AG04449 (cell line): ENCODE data around the gene CCL19.
"Not testable (repeated sequence)": the region's sequence is repeated elsewhere in the genome, so short reads cannot be mapped to it uniquely, and the experiment has no call there.

ENCODE experiments used
- CTCF ChIA-PET: fragments of 350-600 bp; formaldehyde crosslinking; extraction: SDS; loops from one replicate; lab custom pipeline; 2021; ENCODE audit warnings: antibody characterized with exemption; lab: Yijun Ruan, JAX
- POLR2A ChIA-PET: fragments of 400-600, 350-600 bp; formaldehyde crosslinking; extraction: SDS; loops from one replicate; lab custom pipeline; 2020; ENCODE audit warnings: antibody characterized with exemption, inconsistent platforms; lab: Yijun Ruan, JAX
- DNase-seq: peaks from one replicate; pipeline ENCODE4 v3.0.0-alpha.2; 2010; ENCODE audit warnings: low read depth, low spot score
- H3K4me3 ChIP-seq: 2 replicates; pipeline ENCODE4 v1.5.1; 2011; ENCODE audit warnings: low read depth, mild to moderate bottlenecking, control low read depth, low read length
- CTCF ChIP-seq: IDR thresholded peaks from one replicate; pipeline ENCODE4 v1.5.1; 2011; ENCODE audit warnings: mild to moderate bottlenecking, moderate library complexity, low read length, control low read depth, inconsistent platforms; ENCODE audit not compliant: insufficient read depth; ENCODE audit errors: missing control alignments

Gene CCL19

DNA sequence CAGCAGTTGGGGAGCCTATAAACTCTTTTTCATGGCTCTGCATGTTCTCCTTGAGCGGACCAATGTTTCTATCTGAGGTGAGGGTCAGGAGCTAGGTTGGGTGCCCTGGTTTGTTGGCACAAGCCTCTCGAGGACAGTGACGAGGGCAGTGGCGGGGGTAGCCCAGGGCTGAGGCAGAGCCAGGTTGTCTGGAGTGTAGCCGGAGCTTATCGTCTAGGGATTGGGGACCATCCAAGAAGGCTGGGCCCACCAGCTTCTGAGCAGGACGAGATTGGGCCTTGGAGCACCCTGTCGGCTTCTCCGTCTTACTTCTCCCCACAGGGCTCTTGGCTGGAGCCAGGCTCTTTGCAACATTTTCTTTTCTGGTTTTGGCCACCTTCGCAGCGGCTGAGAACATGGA lies 32.1 kb upstream of the CCL19 start:
- POLR2A ChIA-PET: no interaction called here
- no peak overlapping the region for H3K4me3 ChIP-seq
- TF ChIP-seq CTCF: no peak
- no peak for DNase-seq
- CTCF ChIA-PET: interaction anchor here (1.5 to 2.0 kb wide), 2 partner anchors 21 to 23 kb away, joined by 7 read pairs; no protein-coding TSS in a partner anchor

DNA sequence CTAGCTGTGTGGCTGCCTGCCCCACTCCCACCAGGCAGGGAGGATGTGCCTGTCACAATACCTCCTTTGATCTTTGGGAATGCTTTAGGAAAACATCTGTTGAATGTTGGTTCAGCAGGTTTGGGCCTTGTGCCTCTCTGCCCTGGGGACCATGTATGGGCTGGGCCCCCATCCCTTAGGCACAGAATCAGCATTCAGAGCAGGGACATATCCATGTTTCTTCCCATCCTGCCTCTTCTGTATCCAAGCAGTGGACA lies 28.6 kb upstream of the CCL19 start:
- DNase-seq, POLR2A ChIA-PET, H3K4me3 ChIP-seq: not testable (repeated sequence)
- CTCF ChIA-PET: interaction anchor here (1.0 to 12.2 kb wide), 2 partner anchors 11 to 18 kb away, joined by 3 to 109 read pairs; no protein-coding TSS in a partner anchor

GRCh38 chr9:34719021-34719768 lies 28.1 kb upstream of the CCL19 start:
- no peak for DNase-seq
- no peak for TF ChIP-seq CTCF
- CTCF ChIA-PET: interaction anchor here (1.0 to 12.2 kb wide), 3 partner anchors 11 to 28 kb away, joined by 3 to 109 read pairs (median 4); no protein-coding TSS in a partner anchor
- POLR2A ChIA-PET: no interaction called here
- no peak overlapping the region for H3K4me3 ChIP-seq

- H3K4me3 ChIP-seq: no peak overlapping the region
- ChIA-PET CTCF (interaction anchor here (1.0 to 12.2 kb wide), 2 partner anchors 17 to 29 kb away, joined by 4 to 109 read pairs; no protein-coding TSS in a partner anchor), POLR2A (no interaction called here)
- no peak for DNase-seq
- no peak for TF ChIP-seq CTCF
Measured at GRCh38 chr9:34717996-34718614, 27.0 kb upstream of the CCL19 start.

DNA sequence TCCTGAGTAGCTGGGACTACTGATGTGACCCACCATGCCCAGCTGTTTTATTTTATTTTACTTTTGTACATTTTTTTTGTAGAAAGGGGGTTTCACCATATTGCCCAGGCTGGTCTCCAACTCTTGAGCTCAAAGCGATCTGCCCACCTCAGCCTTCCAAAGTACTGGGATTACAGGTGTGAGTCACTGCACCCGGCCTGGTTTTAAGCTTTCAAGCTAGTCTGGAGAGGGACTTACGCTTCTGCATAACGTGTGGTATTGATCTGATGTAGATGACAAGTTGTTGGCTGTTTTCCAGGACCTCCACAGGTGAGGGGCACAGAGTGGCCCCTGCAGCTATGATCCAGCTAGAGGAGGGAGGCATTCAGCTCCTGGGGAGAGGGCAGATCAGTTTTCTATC lies 25.6 kb upstream of the CCL19 start:
- DNase-seq: no peak
- CTCF ChIA-PET: interaction anchor here (12.2 kb wide), 1 partner anchor 15 kb away, joined by 109 read pairs; no protein-coding TSS in a partner anchor
- no peak overlapping the region for H3K4me3 ChIP-seq
- POLR2A ChIA-PET: no interaction called here
- TF ChIP-seq CTCF: no peak

DNA sequence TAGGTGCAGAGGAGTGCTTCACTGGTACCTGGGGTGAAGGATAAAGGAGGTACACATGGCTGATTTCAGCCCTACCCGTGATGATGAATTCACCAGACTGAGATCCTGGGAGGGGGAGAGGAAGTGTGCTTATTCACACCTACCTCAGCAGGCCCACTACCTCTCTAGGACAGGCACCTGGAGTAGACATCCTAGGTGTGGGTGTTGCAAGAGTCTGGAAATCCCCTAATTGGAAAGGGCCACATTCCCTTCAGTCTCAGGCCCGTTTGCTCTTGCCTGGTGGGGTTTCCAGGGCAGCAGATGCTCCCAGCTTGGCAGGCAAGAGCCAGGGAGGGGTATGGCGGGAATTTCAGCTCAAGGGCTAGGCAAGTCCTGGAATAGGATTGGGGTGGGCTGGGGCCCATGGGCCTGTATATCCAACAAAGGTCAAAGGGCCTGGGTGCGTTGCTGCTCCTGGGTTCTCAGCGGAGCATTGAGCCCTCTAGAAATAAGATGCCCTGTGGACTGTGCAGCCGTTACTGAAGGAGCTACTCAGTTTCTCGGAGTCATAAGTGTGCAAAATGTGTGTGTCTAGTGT lies 24.7 kb upstream of the CCL19 start:
- no peak for DNase-seq
- H3K4me3 ChIP-seq: no peak overlapping the region
- no peak for TF ChIP-seq CTCF
- ChIA-PET POLR2A (no interaction called here), CTCF (interaction anchor here (12.2 kb wide), 1 partner anchor 14 kb away, joined by 109 read pairs; no protein-coding TSS in a partner anchor)
